ENCODE measurements around the gene MRPL17. TPM values are rescaled to one million over a fixed set of nuclear protein-coding genes. Genes with fewer than 3 reads are reported as not detected.

The MRPL17 gene
- total and polyA plus RNA-seq, 2 experiments from 2014 or later = 26.7 to 81.8 TPM

- Mint-ChIP-seq H3K9me3 (peaks cover 8% of the 10 kb centered on the region), H3K36me3 (ENCODE audit: low read depth) (peaks cover 5% of the 10 kb centered on the region; the same call in 1 of the 3 replicates), H3K27me3 (ENCODE audit: insufficient read depth, low read depth, poor library complexity) (no peaks in the 10 kb centered on the region), H3K4me3 (no peak overlapping the region), H3K27ac (no peak overlapping the region), H3K4me1 (peaks cover 3% of the 10 kb centered on the region; the same call in 2 of the 3 replicates)
- H3K9me2 ChIP-seq (ENCODE audit: insufficient read depth) = no peaks in the 10 kb centered on the region
- H3K79me2 ChIP-seq (replicated peaks; ENCODE audit: insufficient read depth) = no peaks in the 10 kb centered on the region
- H3K4me3 ChIP-seq = no peak overlapping the region
- no peak overlapping the region for H3K27ac ChIP-seq (ENCODE audit: low read depth)
- H3K27me3 ChIP-seq (ENCODE audit: insufficient read depth) = no peaks in the 10 kb centered on the region
- TF ChIP-seq POLR2AphosphoS5 (IDR thresholded peaks at IDR 0.05; ENCODE audit: low read depth) = no peak
- no peak for TF ChIP-seq JUNB (IDR thresholded peaks at IDR 0.05; ENCODE audit: unreplicated experiment)
- no peak for TF ChIP-seq ZNF331 (CRISPR knock-in tag; IDR thresholded peaks at IDR 0.05; ENCODE audit: low read depth)
- TF ChIP-seq EZH2 (IDR thresholded peaks at IDR 0.05; ENCODE audit: low read depth, unreplicated experiment) = no peak
- no peak for TF ChIP-seq ZNF462 (CRISPR knock-in tag; IDR thresholded peaks at IDR 0.05)
- TF ChIP-seq CREB1 (CRISPR knock-in tag; IDR thresholded peaks at IDR 0.05; ENCODE audit: low read depth) = no peak
- no peak for TF ChIP-seq ZNF114 (CRISPR knock-in tag; IDR thresholded peaks at IDR 0.05)
- TF ChIP-seq, protein P1, sequence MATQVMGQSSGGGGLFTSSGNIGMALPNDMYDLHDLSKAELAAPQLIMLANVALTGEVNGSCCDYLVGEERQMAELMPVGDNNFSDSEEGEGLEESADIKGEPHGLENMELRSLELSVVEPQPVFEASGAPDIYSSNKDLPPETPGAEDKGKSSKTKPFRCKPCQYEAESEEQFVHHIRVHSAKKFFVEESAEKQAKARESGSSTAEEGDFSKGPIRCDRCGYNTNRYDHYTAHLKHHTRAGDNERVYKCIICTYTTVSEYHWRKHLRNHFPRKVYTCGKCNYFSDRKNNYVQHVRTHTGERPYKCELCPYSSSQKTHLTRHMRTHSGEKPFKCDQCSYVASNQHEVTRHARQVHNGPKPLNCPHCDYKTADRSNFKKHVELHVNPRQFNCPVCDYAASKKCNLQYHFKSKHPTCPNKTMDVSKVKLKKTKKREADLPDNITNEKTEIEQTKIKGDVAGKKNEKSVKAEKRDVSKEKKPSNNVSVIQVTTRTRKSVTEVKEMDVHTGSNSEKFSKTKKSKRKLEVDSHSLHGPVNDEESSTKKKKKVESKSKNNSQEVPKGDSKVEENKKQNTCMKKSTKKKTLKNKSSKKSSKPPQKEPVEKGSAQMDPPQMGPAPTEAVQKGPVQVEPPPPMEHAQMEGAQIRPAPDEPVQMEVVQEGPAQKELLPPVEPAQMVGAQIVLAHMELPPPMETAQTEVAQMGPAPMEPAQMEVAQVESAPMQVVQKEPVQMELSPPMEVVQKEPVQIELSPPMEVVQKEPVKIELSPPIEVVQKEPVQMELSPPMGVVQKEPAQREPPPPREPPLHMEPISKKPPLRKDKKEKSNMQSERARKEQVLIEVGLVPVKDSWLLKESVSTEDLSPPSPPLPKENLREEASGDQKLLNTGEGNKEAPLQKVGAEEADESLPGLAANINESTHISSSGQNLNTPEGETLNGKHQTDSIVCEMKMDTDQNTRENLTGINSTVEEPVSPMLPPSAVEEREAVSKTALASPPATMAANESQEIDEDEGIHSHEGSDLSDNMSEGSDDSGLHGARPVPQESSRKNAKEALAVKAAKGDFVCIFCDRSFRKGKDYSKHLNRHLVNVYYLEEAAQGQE (IDR thresholded peaks at IDR 0.05; ENCODE audit: unreplicated experiment) = no peak
- no peak for TF ChIP-seq ETS1 (IDR thresholded peaks at IDR 0.05)
- no peak for TF ChIP-seq EZH2phosphoT487 (IDR thresholded peaks at IDR 0.05; ENCODE audit: unreplicated experiment)
- TF ChIP-seq NANOG (IDR thresholded peaks at IDR 0.05; ENCODE audit: borderline replicate concordance) = no peak
- TF ChIP-seq STAT1 (IDR thresholded peaks at IDR 0.05; ENCODE audit: unreplicated experiment) = no peak
- no peak for TF ChIP-seq CTCF (conservative IDR thresholded peaks at IDR 0.05; ENCODE audit: low read depth in 2 of 2)
- H2AFZ ChIP-seq = no peak overlapping the region
- H4K20me1 ChIP-seq (replicated peaks; ENCODE audit: insufficient read depth) = no peaks in the 10 kb centered on the region
- peaks cover 4% of the 10 kb centered on the region; the same call in 1 of the 2 replicates for H3K4me1 ChIP-seq (ENCODE audit: insufficient read depth)
- H3K4me2 ChIP-seq = no peak overlapping the region
- no peaks in the 10 kb centered on the region for H3F3A ChIP-seq (replicated peaks; ENCODE audit: low read depth)
- ATAC-seq (no peak), DNase-seq (ENCODE audit: low spot score) (no peak)
- H3K36me3 ChIP-seq (ENCODE audit: insufficient read depth) = peaks cover 4% of the 10 kb centered on the region; the same call in 1 of the 2 replicates
Observed at GRCh38 chr11:6694229-6694535, 11.0 kb upstream of the MRPL17 start.

Data from GM23338 (cell line).